Lung microvascular endothelial cell (primary cell): ENCODE measurements around the gene MRPL17. TPM values are rescaled to one million over a fixed set of nuclear protein-coding genes. Genes with fewer than 3 reads are reported as not detected.
A peak's percentile ranks its signal among the peaks of the same experiment; 100 is the strongest.
"Not testable (repeated sequence)": the region's sequence is repeated elsewhere in the genome, so short reads cannot be mapped to it uniquely, and the experiment has no call there.

ENCODE experiments used
- DNase-seq, 2 donors: peaks; one replicate each; pipeline versions ENCODE4 v3.0.0 to v3.0.0-alpha.2; 2010; ENCODE audit warnings: low read depth in 2 of 2
- total RNA-seq: library from RNA; depleted of rRNA; stranded (reverse); fragments of >200 nt; gene quantifications from 2 replicates; pipeline ENCODE4 v1.2.1, GENCODE V29; 2014

MRPL17 gene
- total RNA-seq, 1 donor from 2014 or later = 47.4 TPM

DNA sequence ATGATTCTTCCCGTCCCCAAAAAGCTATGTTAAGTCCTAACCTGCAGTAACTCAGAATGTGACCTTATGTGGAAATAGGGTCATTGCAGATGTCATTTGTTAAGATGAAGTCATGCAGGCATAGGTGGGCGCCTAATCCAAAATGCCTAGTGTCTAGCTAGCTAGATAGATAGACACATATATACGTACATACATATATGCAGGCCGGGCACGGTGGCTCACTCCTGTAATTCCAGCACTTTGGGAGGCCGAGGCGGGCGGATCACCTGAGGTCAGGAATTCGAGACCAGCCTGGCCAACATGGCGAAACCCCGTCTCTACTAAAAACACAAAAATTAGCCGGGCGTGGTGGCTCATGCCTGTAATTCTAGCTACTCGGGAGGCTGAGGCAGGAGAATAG, 928 bp upstream of the MRPL17 start:
- DNase-seq = not testable (repeated sequence)

GRCh38 chr11:6682591-6682935, 577 bp downstream of the MRPL17 start:
- no peak for DNase-seq

- DNase-seq = peak in 1 of 2 donors; percentile 21
These were observed 1.2 kb downstream of the MRPL17 start for GRCh38 chr11:6681949-6682348.

DNA sequence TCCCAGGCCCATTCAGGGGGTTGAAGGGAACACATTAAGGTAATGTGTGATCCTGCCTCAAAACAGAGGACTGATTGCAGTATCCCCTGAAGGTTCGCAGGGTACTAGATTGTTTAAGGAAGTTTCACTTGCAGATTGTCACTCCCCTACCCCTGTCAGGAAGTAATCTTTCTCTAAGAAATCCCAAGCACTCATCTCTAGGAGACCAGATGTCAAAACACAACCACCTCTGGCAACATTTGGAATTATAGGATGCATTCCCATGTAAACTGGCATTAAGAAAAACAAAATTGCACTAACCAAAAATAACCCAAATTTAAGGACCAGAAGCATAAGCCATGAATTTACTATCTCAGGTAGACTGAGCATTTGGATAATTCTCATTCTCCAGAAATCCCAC, 1.6 kb downstream of the MRPL17 start:
- DNase-seq = peak in 1 of 2 donors; percentile 64

- peak; percentile 35 to 55 for DNase-seq
These were observed 6.1 kb downstream of the MRPL17 start for GRCh38 chr11:6677018-6677417.

GRCh38 chr11:6674862-6675261, 8.3 kb downstream of the MRPL17 start:
- DNase-seq = peak in 1 of 2 donors; percentile 53

- no peak for DNase-seq
These were observed 8.9 kb downstream of the MRPL17 start for GRCh38 chr11:6674219-6674597.

DNA sequence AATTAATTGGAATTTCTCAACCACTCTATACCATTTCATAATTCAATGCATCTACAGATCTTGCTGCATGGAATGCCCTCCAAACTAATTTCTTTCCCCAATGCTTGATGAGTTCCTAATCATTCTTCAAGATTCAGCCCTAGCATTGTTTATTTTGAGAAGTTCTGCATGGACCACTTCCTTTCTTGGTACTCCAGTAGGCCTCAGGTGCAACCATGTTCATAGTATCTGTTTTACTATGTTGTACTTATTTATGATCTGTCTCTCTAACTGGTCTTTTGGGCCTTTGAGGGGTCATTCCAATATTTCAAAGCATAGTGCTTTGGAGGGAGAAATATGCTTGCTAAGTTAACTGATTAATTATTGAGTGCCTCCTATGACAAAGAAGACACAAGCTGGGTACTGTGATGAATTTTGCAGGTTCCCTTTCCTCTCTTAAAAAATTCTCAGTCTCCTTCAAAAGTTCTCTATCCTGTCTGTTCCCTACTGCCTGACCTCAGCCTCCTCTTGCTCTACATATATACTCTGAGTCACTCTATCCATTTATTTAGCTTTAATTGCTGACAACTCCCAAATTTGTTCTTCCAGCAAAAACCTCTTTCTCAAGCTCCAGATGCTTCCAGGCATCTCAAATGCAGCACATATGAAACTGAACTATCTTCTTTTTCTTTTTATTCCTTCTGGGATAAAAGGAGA, 9.5 kb downstream of the MRPL17 start:
- DNase-seq = no peak

GRCh38 chr11:6671991-6672390, 11.1 kb downstream of the MRPL17 start:
- DNase-seq = no peak

GRCh38 chr11:6670202-6670830, 12.8 kb downstream of the MRPL17 start:
- DNase-seq = no peak

DNA sequence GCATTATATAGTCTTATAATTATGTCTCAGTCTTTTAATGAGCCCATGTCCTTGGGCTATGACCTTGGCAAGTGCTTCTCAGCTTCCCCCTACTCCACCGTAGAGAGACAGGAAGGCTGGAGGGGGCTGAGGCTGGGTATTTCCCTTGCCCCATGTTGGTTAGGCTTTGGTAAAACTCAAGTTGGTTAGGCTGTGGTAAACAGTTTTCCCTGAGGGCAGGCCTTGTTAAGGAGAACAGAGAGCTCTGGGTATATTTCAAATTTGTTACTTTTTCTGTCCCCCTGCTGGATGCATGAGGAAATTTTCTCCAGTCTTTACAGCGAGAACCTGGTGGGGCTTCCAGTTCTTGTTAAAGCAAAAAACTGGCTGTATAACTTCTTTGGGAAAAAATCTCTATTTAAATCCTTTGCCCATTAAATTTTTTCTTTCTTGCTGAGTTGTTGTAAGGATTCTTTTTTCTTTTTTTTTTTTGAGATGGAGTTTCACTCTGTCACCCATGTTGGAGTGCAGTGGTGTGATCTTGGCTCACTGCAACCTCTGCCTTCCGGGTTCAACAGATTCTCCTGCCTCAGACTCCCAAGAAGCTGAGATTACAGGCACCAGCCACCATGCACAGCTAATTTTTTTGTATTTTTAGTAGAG, 15.3 kb downstream of the MRPL17 start:
- peak in 1 of 2 donors; percentile 47 for DNase-seq

GRCh38 chr11:6666302-6667183, 16.6 kb downstream of the MRPL17 start:
- DNase-seq = no peak

DNA sequence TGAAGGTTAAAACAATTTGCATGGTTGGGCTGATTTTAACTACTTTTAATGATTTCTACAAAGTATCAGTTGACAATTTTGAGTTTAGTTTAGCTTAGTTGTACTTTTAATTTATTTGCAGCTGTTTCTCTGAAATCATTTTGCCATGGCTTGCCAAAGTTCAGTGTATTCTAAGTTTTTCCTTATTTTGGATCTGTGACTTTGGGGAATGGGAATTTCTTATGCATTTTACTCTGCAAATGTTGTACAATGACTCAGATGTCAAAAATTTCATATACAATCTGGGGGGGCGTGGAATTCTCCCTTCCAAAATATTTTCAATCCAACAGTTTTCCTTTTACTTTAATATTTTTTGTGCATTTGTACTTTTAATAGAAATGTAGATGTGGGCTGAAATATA, 18.6 kb downstream of the MRPL17 start:
- DNase-seq = no peak

DNA sequence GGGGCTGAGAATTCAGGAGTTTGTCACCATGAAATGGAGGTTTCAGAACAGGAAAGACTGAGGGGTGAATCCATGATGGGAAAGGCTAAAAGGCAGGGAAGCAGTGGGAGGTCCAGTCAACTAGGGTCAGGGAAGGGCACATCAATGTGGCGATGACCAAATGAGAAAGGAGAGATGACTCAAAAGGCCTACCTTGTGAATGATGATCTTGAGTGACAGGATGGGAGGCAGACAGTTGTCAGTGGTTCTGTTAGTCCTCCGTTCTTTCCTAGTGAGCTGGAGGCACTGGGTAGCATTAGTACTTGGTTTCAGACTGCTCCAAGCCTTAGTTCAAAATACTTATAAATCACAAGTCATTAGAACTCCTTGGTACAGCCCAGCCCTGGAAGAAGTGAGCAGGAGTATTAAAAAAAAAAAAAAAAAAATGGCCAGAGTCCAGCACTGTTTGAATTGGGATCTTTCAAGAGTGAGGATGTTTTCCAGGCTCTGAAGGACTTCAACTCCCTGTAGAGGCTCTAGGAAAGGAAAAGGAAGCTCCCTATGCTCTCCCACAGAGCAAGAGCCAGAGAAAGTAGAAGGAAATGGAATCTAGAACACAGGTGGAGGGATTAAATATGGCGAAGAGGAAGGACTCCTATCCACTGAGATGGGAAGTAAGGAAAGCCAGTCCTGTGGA, 19.2 kb downstream of the MRPL17 start:
- no peak for DNase-seq

DNA sequence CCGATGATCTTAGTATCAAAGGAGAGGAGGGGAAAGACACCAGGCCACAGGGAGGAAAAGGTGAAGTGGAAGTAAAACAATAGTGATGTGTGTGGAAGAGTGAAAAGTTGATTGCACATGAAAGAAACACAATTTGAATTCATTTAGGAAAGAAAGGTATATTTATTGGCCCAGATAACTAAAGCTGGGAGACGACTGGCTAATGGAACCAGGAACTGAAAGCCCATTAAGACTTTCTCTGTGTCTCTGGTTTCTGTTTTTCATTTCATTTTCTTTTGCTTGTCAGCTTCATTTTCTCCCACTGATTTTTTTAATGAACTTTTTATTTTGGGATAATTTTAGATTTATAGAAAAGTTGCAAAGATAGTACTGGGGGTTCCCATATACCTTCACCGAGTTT, 22.4 kb downstream of the MRPL17 start:
- no peak for DNase-seq

DNA sequence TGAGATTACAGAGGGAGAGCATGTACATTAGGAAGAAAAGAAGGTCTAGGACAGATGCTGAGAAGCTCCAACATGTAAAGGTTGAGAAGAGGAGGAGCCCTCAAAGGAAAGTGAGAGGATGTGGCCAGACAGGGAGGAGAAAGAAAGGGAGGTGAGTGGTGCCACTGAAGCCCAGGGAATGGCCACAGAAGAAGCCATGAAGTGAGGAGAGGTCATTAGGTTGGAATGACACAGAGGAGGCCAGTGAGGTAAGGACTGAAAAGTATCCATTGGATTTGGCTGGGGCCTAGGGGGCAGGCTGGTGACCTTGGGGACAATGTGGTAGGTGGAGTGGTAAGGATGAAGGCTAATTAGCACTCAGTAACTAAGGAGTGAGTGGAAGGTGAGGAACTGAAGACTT, 24.5 kb downstream of the MRPL17 start:
- DNase-seq = no peak

- DNase-seq = no peak
These were observed 25.8 kb downstream of the MRPL17 start for GRCh38 chr11:6657346-6657745.

GRCh38 chr11:6656936-6657335, 26.2 kb downstream of the MRPL17 start:
- DNase-seq = no peak

DNA sequence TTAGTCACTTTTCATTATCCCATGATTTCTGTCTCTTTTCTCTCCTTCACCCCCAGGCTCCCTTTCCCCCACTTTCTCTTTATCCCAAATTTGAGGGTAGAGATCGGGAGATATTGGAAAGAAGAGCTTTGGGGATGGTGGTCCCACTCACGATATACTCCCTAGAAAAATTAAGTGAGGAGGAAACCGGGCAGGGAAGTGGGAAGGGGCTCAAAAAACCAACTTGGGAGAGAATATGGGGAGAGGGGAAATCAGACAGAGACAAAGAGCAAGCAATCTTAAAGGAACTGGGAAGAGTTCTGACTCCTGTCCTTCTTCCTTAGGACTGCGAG, 26.6 kb downstream of the MRPL17 start:
- no peak for DNase-seq

GRCh38 chr11:6655790-6656583, 27.2 kb downstream of the MRPL17 start, which contains the start of gene DCHS1:
TSS of gene DCHS1 (minus strand) at chr11:6655809. CDS start at chr11:6641613, 14,196 bp downstream.
- peak in 1 of 2 donors; percentile 38 for DNase-seq
